Smooth muscle cell (in vitro differentiated cells): ENCODE measurements around the gene THRSP. TPM values are rescaled to one million over a fixed set of nuclear protein-coding genes. Genes with fewer than 3 reads are reported as not detected.
"Not testable (repeated sequence)": the region's sequence is repeated elsewhere in the genome, so short reads cannot be mapped to it uniquely, and the experiment has no call there.

Experiments used
- DNase-seq: peaks from one replicate; lab custom pipeline; 2025; ENCODE audit not compliant: unreplicated experiment; lab: John Stamatoyannopoulos, UW
- H2AFZ ChIP-seq: fragments of 200-600 bp; sonication (generic); 2 replicates; pipeline ENCODE4 v1.6.0; 2016; ENCODE audit warnings: antibody characterized with exemption, low read depth, mild to moderate bottlenecking
- H3F3A ChIP-seq: fragments of 200-600 bp; sonication (generic); 2 replicates; pipeline ENCODE4 v1.6.0; 2017; ENCODE audit warnings: antibody characterized with exemption, low read depth
- H3K27ac ChIP-seq: fragments of 200-600 bp; sonication (generic); 2 replicates; pipeline ENCODE4 v1.5.1; 2016; ENCODE audit warnings: low read depth, mild to moderate bottlenecking
- H3K27me3 ChIP-seq: fragments of 200-600 bp; sonication (generic); 2 replicates; pipeline ENCODE4 v1.6.1; 2016; ENCODE audit warnings: low read depth, mild to moderate bottlenecking
- H3K36me3 ChIP-seq: fragments of 200-600 bp; sonication (generic); 2 replicates; pipeline ENCODE4 v1.5.1; 2016; ENCODE audit warnings: low read depth
- H3K4me1 ChIP-seq: fragments of 200-600 bp; sonication (generic); 2 replicates; pipeline ENCODE4 v1.5.1; 2016; ENCODE audit warnings: low read depth
- H3K4me2 ChIP-seq: fragments of 200-600 bp; sonication (generic); 2 replicates; pipeline ENCODE4 v1.6.0; 2016; ENCODE audit warnings: mild to moderate bottlenecking
- H3K4me3 ChIP-seq: fragments of 200-600 bp; sonication (generic); 2 replicates; pipeline ENCODE4 v1.5.1; 2016; ENCODE audit warnings: mild to moderate bottlenecking
- H3K79me2 ChIP-seq: fragments of 200-600 bp; sonication (generic); 2 replicates; pipeline ENCODE4 v1.6.0; 2016; ENCODE audit warnings: low read depth, mild to moderate bottlenecking
- H3K9ac ChIP-seq: fragments of 200-600 bp; sonication (generic); 2 replicates; pipeline ENCODE4 v1.6.0; 2016; ENCODE audit warnings: low read depth
- H3K9me3 ChIP-seq: fragments of 200-600 bp; sonication (generic); replicated peaks from 2 replicates; pipeline ENCODE4 v1.5.1; 2016; ENCODE audit warnings: low read depth
- H4K20me1 ChIP-seq: fragments of 200-600 bp; sonication (generic); 2 replicates; pipeline ENCODE4 v1.6.0; 2016; ENCODE audit warnings: low read depth
- WGBS: methylation state at CpG from one replicate; pipeline ENCODE4 v1.1.7; 2016; ENCODE audit warnings: low lambda C conversion rate; 5-methylcytosine and 5-hydroxymethylcytosine counted together
- polyA plus RNA-seq: library from polyadenylated mRNA; unstranded; fragments of >200 nt; fragmentation: Nextera tagmentation; extraction: Ambion mirVana; gene quantifications from 2 replicates; pipeline ENCODE4 v1.2.1, GENCODE V29; 2016
- total RNA-seq: library from RNA; depleted of rRNA; stranded (reverse); fragments of >200 nt; gene quantifications from 2 replicates; pipeline ENCODE4 v1.2.3, GENCODE V29; 2014
- TF ChIP-seq, protein P1 (sequence below): fragments of 200-600 bp; sonication (generic); IDR thresholded peaks from 2 replicates; pipeline ENCODE4 v1.5.1; 2017; ENCODE audit warnings: borderline replicate concordance, mild to moderate bottlenecking, antibody characterized with exemption; ENCODE audit not compliant: insufficient read depth, poor library complexity, severe bottlenecking

The THRSP gene
- total and polyA plus RNA-seq, 2 experiments from 2014 or later = not detected

DNA sequence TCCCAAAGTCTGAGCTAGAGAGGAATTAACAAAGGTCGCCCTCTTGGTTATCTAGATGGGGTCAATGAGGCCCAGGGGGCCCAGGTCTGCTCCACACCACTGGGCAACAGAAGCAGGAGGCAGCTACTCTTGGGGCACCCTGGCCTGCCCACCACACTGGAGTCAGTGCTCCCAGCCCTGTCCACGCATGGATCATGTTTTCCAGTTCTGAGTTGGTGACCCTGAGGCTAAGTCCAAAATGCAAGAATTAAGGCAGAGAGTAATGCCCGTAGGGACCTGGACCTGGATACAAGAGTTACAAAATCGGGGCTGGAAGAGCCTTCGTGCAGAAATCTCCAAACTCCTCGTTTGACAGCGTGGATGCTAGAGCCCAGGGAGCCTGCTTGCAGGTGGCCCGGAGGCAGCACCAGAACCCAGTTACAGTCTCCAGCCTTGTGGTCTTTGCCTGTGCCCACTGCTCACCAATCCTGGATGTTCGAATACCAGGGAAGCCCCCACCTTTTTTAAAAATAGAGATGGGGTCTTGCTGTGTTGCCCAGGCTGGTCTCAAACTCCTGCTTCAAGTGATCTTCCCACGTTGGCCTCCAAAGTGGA, 6.1 kb upstream of the THRSP start:
- Histone ChIP-seq H3K4me3 (no peak overlapping the region), H3K36me3 (no peaks in the 10 kb centered on the region), H3K4me1 (no peaks in the 10 kb centered on the region), H3K27me3 (no peaks in the 10 kb centered on the region), H3K9ac (no peak overlapping the region), H2AFZ (no peak overlapping the region), H3K79me2 (no peaks in the 10 kb centered on the region), H3F3A (no peaks in the 10 kb centered on the region), H3K9me3 (no peaks in the 10 kb centered on the region), H3K4me2 (no peak overlapping the region), H3K27ac (no peak overlapping the region), H4K20me1 (no peaks in the 10 kb centered on the region)
- DNase-seq = no peak
- WGBS = 85% methylated on average over 10 of the region's 10 CpGs
- TF ChIP-seq, protein P1, sequence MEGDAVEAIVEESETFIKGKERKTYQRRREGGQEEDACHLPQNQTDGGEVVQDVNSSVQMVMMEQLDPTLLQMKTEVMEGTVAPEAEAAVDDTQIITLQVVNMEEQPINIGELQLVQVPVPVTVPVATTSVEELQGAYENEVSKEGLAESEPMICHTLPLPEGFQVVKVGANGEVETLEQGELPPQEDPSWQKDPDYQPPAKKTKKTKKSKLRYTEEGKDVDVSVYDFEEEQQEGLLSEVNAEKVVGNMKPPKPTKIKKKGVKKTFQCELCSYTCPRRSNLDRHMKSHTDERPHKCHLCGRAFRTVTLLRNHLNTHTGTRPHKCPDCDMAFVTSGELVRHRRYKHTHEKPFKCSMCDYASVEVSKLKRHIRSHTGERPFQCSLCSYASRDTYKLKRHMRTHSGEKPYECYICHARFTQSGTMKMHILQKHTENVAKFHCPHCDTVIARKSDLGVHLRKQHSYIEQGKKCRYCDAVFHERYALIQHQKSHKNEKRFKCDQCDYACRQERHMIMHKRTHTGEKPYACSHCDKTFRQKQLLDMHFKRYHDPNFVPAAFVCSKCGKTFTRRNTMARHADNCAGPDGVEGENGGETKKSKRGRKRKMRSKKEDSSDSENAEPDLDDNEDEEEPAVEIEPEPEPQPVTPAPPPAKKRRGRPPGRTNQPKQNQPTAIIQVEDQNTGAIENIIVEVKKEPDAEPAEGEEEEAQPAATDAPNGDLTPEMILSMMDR = no peak

DNA sequence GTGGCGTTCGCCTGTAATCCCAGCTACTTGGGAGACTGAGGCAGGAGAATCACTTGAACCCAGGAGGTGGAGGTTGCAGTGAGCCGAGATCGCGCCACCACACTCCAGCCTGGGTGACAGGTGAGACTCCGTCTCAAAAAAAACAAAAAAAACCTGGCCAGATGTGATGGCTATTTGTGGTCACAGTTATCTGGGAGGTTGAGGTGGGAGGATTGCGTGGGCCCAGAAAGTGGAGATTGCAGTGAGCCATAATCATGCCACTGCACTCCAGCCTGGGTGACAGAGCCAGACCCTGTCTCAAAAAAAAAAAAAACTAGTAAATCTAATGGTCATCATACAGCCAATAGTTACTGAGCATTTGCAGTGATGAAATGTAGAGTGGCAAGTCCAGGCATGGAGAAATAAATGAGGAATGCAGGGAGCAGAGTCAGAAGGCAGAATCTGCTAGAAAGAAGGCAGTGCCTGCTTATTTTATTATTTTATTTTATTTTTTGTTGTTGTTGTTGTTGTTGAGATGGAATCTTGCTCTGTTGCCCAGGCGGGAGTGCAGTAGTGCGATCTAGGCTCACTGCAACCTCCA, 3.8 kb upstream of the THRSP start:
- 93% methylated on average over 9 of the region's 9 CpGs for WGBS
- H3K4me3 ChIP-seq, H3K27me3 ChIP-seq, H3K27ac ChIP-seq, H3K4me1 ChIP-seq, H2AFZ ChIP-seq, H3F3A ChIP-seq, DNase-seq, H3K9ac ChIP-seq, H3K36me3 ChIP-seq, H3K9me3 ChIP-seq, H4K20me1 ChIP-seq, H3K79me2 ChIP-seq, H3K4me2 ChIP-seq: not testable (repeated sequence)

DNA sequence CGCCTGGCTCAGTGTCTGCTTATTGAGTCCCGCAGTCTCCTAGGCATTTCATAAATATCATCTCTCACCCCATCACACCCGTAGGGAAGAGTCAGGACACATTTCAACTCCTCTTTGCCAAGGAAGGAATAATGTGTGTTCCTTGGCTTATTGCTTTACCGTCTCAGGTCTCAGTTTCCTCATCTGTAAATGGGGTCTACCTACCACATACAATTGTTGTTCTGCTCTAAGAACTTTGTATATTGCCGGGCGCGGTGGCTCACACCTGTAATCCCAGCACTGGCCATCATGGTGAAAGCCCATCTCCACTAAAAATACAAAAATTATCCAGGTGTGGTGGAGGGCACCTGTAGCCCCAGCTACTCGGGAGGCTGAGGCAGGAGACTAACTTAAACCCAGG, 3.1 kb upstream of the THRSP start:
- no peaks in the 10 kb centered on the region for H3K79me2 ChIP-seq
- no peaks in the 10 kb centered on the region for H3K27me3 ChIP-seq
- no peaks in the 10 kb centered on the region for H3K4me1 ChIP-seq
- no peak overlapping the region for H3K4me2 ChIP-seq
- WGBS = 97% methylated on average over 8 of the region's 8 CpGs
- H3K9ac ChIP-seq = no peak overlapping the region
- H3K27ac ChIP-seq = no peak overlapping the region
- no peak overlapping the region for H2AFZ ChIP-seq
- no peaks in the 10 kb centered on the region for H4K20me1 ChIP-seq
- DNase-seq = no peak
- TF ChIP-seq, protein P1 = no peak
- no peaks in the 10 kb centered on the region for H3K36me3 ChIP-seq
- no peaks in the 10 kb centered on the region for H3F3A ChIP-seq
- no peaks in the 10 kb centered on the region for H3K9me3 ChIP-seq
- no peak overlapping the region for H3K4me3 ChIP-seq

DNA sequence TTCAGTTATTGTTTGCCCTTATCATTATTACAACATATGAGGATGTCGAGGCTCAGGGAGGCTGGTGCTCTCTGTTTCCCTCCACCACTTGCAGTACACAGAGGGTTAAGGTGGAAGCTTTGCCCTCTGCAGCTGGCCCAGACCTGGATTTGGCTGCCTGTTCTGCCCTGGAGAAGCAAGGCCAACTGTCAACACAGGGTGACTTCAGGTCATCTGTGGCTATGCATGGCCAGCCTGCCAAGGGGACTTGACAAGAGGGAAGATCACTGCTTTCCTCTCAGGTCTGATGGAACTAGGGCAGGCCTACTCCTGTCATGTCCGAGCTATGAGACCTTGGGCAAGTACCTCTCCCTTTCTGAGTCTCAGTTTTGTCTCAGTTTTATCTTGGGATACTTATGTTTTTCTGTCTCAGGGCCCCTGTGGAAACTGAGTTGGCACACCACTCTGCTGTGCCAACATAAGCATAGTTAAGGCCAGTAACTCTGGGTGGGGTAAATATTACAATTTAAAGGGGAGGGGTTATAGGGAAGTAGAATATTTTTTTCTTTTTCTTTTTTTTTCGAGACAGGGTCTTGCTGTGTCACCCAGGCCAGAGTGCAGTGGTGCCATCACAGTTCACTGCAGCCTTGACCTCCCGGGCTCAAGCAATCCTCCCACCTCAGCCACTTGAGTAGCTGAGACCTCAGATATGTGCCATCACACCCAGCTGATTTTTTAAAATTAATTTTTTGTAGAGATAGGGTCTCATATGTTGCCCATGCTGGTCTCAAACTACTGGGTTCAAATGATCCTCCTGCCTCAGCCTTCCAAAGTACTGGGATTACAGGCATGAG, 2.4 kb upstream of the THRSP start:
- 81% methylated on average over 4 of the region's 4 CpGs for WGBS
- DNase-seq = no peak
- no peak overlapping the region for H3K4me3 ChIP-seq
- H3K36me3 ChIP-seq = no peaks in the 10 kb centered on the region
- H3K4me1 ChIP-seq = no peaks in the 10 kb centered on the region
- TF ChIP-seq, protein P1 = no peak
- no peaks in the 10 kb centered on the region for H3K9me3 ChIP-seq
- H2AFZ ChIP-seq = no peak overlapping the region
- H3K79me2 ChIP-seq = no peaks in the 10 kb centered on the region
- H3K27me3 ChIP-seq = no peaks in the 10 kb centered on the region
- H4K20me1 ChIP-seq = no peaks in the 10 kb centered on the region
- H3F3A ChIP-seq = no peaks in the 10 kb centered on the region
- no peak overlapping the region for H3K9ac ChIP-seq
- no peak overlapping the region for H3K27ac ChIP-seq
- H3K4me2 ChIP-seq = no peak overlapping the region
